Large intestine (tissue), 3 donors: ENCODE results near the gene CDK19. TPM values are rescaled to one million over a fixed set of nuclear protein-coding genes. Genes with fewer than 3 reads are reported as not detected.

Source experiments
- DNase-seq, 2 donors: peaks; one replicate each; pipeline versions ENCODE4 v3.0.0 to v3.0.0-alpha.2; 2013
- H3K27ac ChIP-seq: one replicate; pipeline ENCODE4 v1.5.1; 2013; ENCODE audit warnings: low read length
- H3K27me3 ChIP-seq: 2 replicates; pipeline ENCODE4 v1.6.1; 2013; ENCODE audit warnings: low read length; ENCODE audit not compliant: control insufficient read depth, insufficient read depth
- H3K36me3 ChIP-seq: 2 replicates; pipeline ENCODE4 v1.6.1; 2013; ENCODE audit warnings: low read length; ENCODE audit not compliant: control insufficient read depth, insufficient read depth
- H3K4me1 ChIP-seq: one replicate; pipeline ENCODE4 v1.6.1; 2013; ENCODE audit warnings: low read length; ENCODE audit not compliant: control insufficient read depth, insufficient read depth
- H3K4me3 ChIP-seq: one replicate; pipeline ENCODE4 v1.5.1; 2013; ENCODE audit warnings: low read length
- H3K9me3 ChIP-seq: one replicate; pipeline ENCODE4 v1.6.1; 2013; ENCODE audit warnings: mild to moderate bottlenecking, low read depth, low read length, moderate library complexity; ENCODE audit not compliant: control insufficient read depth
- WGBS: methylation state at CpG from one replicate; pipeline ENCODE4 v1.1.5; 2013; ENCODE audit warnings: low lambda C conversion rate; ENCODE audit not compliant: insufficient coverage; 5-methylcytosine and 5-hydroxymethylcytosine counted together
- polyA plus RNA-seq: library from polyadenylated mRNA; unstranded; fragments of 120-200 nt; gene quantifications from one replicate; pipeline ENCODE4 v1.2.1, GENCODE V29; 2013

The CDK19 gene
- polyA plus RNA-seq, 1 donor, result 18.3 TPM

- 83% methylated on average over 1 of the region's 2 CpGs for WGBS
These were observed 106.8 kb downstream of the CDK19 start for GRCh38 chr6:110708295-110708950.

GRCh38 chr6:110705543-110705942 lies 109.7 kb downstream of the CDK19 start:
- WGBS, result 91% methylated on average over 4 of the region's 5 CpGs
- Histone ChIP-seq H3K36me3 (no peaks in the 10 kb centered on the region), H3K4me3 (no peak overlapping the region), H3K27me3 (no peaks in the 10 kb centered on the region), H3K27ac (no peak overlapping the region), H3K4me1 (no peaks in the 10 kb centered on the region), H3K9me3 (no peaks in the 10 kb centered on the region)
- DNase-seq, result no peak

More at GRCh38 chr6:110708295-110708950, 106.8 kb downstream of the CDK19 start:
- peaks cover 2% of the 10 kb centered on the region for H3K36me3 ChIP-seq
- H3K4me1 ChIP-seq, result no peaks in the 10 kb centered on the region
- no peak overlapping the region for H3K27ac ChIP-seq
- H3K27me3 ChIP-seq, result no peaks in the 10 kb centered on the region
- no peak for DNase-seq
- no peaks in the 10 kb centered on the region for H3K9me3 ChIP-seq
- no peak overlapping the region for H3K4me3 ChIP-seq

GRCh38 chr6:110703906-110704594 lies 111.2 kb downstream of the CDK19 start:
- H3K4me3 ChIP-seq, result no peak overlapping the region
- H3K4me1 ChIP-seq, result no peaks in the 10 kb centered on the region
- H3K27ac ChIP-seq, result no peak overlapping the region
- no peaks in the 10 kb centered on the region for H3K9me3 ChIP-seq
- H3K27me3 ChIP-seq, result no peaks in the 10 kb centered on the region
- no peaks in the 10 kb centered on the region for H3K36me3 ChIP-seq
- no peak for DNase-seq

DNA sequence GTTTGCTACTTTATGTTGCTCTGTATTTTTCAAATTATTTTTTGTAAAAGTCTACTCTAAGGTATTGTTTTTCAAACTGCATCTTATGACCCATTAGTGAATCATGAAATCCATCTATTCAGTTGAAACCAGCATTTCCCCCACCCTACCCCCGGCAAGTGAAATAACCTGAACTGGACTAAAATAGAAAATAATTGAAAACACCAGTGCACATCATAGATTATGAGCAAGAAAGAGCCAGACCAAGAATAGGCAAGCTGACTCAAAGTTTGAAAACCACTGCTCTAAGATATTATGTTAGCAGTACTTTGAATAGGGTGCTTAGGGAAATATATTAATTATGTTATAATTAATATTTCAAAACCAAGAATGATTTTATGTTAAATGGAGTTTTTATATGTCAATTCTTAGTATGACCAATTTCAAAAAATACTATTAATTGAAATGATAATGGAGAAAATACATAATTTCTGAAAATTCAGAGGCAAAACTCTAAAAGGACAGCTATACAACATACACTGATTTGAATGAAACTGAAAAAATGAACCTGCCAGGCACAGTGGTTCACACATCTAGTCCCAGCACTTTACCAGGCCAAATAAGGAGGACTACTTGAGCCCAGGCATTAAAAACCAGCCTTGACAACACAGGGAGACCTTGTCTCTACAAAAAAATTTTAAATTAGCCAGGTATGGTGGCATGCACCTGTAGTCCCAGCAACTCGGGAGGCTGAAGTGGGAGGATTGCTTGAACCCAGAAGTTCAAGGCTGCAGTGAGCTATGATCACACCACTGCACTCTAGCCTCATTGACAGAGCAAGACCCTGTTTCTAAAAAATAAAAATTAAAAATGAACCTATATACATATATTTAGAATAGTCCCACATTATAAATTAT lies 112.0 kb downstream of the CDK19 start:
- no peak for DNase-seq
- no peaks in the 10 kb centered on the region for H3K9me3 ChIP-seq
- no peaks in the 10 kb centered on the region for H3K36me3 ChIP-seq
- H3K27me3 ChIP-seq, result no peaks in the 10 kb centered on the region
- no peaks in the 10 kb centered on the region for H3K4me1 ChIP-seq
- H3K27ac ChIP-seq, result no peak overlapping the region
- H3K4me3 ChIP-seq, result no peak overlapping the region
- WGBS, result no CpG with 5 or more reads among the region's 2 CpGs

DNA sequence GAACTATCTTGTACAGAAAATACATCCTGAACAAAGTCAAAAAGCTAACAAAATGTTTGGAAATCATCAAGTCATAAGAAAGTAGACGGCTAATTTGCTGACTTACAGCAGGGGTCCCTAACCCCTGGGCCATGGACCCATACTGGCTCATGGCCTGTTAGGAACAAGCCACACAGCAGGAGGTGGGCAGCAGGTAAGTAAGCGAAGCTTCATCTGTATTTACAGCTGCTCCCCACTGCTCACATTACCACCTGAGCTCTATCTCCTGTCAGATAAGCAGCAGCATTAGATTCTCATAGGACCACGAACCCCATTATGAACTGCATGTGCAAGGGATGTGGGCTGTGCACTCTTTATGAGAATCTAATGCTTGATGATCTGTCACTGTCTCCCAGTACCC lies 115.5 kb downstream of the CDK19 start:
- Histone ChIP-seq H3K4me1 (no peaks in the 10 kb centered on the region), H3K27ac (no peak overlapping the region), H3K36me3 (no peaks in the 10 kb centered on the region), H3K9me3 (no peaks in the 10 kb centered on the region), H3K27me3 (no peaks in the 10 kb centered on the region), H3K4me3 (no peak overlapping the region)
- no peak for DNase-seq
- WGBS, result no CpG with 5 or more reads among the region's 3 CpGs

- DNase-seq, result no peak
- no peak overlapping the region for H3K27ac ChIP-seq
These were observed 121.3 kb downstream of the CDK19 start for GRCh38 chr6:110693994-110694393.

GRCh38 chr6:110693296-110693695 lies 122.0 kb downstream of the CDK19 start:
- no peak for DNase-seq
- no peaks in the 10 kb centered on the region for H3K4me1 ChIP-seq
- no peak overlapping the region for H3K27ac ChIP-seq
- no CpG with 5 or more reads among the region's 3 CpGs for WGBS
- H3K36me3 ChIP-seq, result no peaks in the 10 kb centered on the region
- no peaks in the 10 kb centered on the region for H3K9me3 ChIP-seq
- no peak overlapping the region for H3K4me3 ChIP-seq
- no peaks in the 10 kb centered on the region for H3K27me3 ChIP-seq

More at GRCh38 chr6:110693994-110694393, 121.3 kb downstream of the CDK19 start:
- H3K9me3 ChIP-seq, result no peaks in the 10 kb centered on the region
- H3K4me3 ChIP-seq, result no peak overlapping the region
- no peaks in the 10 kb centered on the region for H3K36me3 ChIP-seq
- no peaks in the 10 kb centered on the region for H3K27me3 ChIP-seq
- no peaks in the 10 kb centered on the region for H3K4me1 ChIP-seq

DNA sequence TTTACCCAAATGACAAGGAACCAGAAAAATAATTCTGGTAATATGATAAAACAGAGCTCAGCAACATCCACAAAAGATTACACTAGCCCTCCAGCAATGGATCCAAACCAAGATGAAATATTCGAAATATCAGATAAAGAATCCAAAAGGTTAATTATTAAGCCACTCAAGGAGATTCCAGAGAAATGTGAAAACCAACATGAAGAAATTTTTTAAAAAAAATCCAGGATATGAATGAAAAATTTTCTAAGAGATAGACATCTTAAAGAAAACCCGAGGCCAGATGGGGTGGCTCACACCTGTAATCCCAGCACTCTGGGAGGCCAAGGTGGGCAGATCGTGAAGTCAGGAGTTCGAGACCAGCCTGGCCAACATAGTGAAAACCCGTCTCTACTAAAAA lies 124.4 kb downstream of the CDK19 start:
- no peaks in the 10 kb centered on the region for H3K9me3 ChIP-seq
- WGBS, result 33% methylated on average over 1 of the region's 5 CpGs
- no peak for DNase-seq
- H3K27me3 ChIP-seq, result no peaks in the 10 kb centered on the region
- H3K4me3 ChIP-seq, result no peak overlapping the region
- no peak overlapping the region for H3K27ac ChIP-seq
- H3K4me1 ChIP-seq, result no peaks in the 10 kb centered on the region
- H3K36me3 ChIP-seq, result no peaks in the 10 kb centered on the region

GRCh38 chr6:110690106-110690654 lies 125.1 kb downstream of the CDK19 start:
- no peaks in the 10 kb centered on the region for H3K4me1 ChIP-seq
- no peak overlapping the region for H3K27ac ChIP-seq
- no peaks in the 10 kb centered on the region for H3K9me3 ChIP-seq
- no CpG with 5 or more reads among the region's 3 CpGs for WGBS
- no peak for DNase-seq
- H3K4me3 ChIP-seq, result no peak overlapping the region
- H3K36me3 ChIP-seq, result no peaks in the 10 kb centered on the region
- no peaks in the 10 kb centered on the region for H3K27me3 ChIP-seq

DNA sequence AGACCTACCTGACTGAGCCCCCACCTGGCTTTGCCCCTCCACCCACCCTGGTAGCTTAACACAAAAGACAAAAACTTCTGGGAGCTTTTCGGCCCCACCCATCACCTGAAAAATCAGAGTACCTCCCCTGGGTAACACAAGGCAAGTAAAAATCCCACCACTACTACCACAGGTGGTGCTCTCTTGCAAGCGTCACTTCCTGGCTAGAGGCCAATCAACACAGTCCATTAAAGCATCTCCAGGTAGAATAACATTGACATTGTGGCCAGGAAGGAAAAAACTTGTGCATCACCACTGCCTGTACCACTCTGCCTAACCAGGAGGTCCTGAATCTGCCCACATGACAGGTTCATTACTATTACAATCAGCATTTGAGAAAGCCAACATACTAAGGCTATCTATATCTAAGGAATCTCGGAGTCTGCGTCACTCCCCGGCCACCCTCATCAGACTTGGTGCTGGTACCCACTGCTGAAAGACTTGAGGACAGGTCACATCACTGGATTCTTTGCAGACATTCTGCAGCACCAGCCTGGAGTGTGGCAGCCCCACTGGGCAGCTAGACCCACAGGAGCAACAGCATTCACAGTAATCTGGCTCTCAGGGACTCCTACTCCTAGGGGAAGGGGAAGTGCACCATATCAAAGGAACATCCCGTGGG lies 125.9 kb downstream of the CDK19 start:
- Histone ChIP-seq H3K9me3 (no peaks in the 10 kb centered on the region), H3K27me3 (no peaks in the 10 kb centered on the region), H3K27ac (no peak overlapping the region), H3K4me3 (no peak overlapping the region), H3K4me1 (no peaks in the 10 kb centered on the region), H3K36me3 (no peaks in the 10 kb centered on the region)
- WGBS, result no CpG with 5 or more reads among the region's 6 CpGs
- DNase-seq, result no peak
